Measurements from ENCODE around the gene TRPV4.

- no peak for TF ChIP-seq CTCF (IDR thresholded peaks at IDR 0.05)
- TF ChIP-seq POLR2A (IDR thresholded peaks at IDR 0.05), result no peak
- TF ChIP-seq EP300 (IDR thresholded peaks at IDR 0.05), result no peak
- no peak for TF ChIP-seq POLR2AphosphoS5 (IDR thresholded peaks at IDR 0.05)
Observed at GRCh38 chr12:109878247-109878625, 45.0 kb upstream of the TRPV4 start.
